Measurements from ENCODE around the gene TMX4.

TMX4 gene

GRCh38 chr20:8019246-8019997, at the start of gene TMX4:
TSS of gene TMX4 (minus strand) at chr20:8019761. CDS start at chr20:8019613, 148 bp downstream.
- H3K4me3 ChIP-seq: peak within 1 kb of the TSS; percentile 63
- H3K27me3 ChIP-seq (ENCODE audit: low read depth): no peaks in the 10 kb centered on the region
- peak; percentile 92 to 99 for DNase-seq (ENCODE audit: low spot score in 2 of 2)
- H3K36me3 ChIP-seq (replicated peaks): no peaks in the 10 kb centered on the region
- in situ Hi-C loops (cut with MboI; ENCODE audit: low sequenced_read_pairs): no loop called here
- H3K4me1 ChIP-seq: peaks cover 15% of the 10 kb centered on the region
- no peaks in the 10 kb centered on the region for H3K9me3 ChIP-seq

GRCh38 chr20:8067082-8067481, 47.5 kb upstream of the TMX4 start:
- in situ Hi-C loops (cut with MboI; ENCODE audit: low sequenced_read_pairs): no loop called here
- no peaks in the 10 kb centered on the region for H3K4me1 ChIP-seq
- no peaks in the 10 kb centered on the region for H3K36me3 ChIP-seq (replicated peaks)
- no peaks in the 10 kb centered on the region for H3K27me3 ChIP-seq (ENCODE audit: low read depth)
- H3K9me3 ChIP-seq: no peaks in the 10 kb centered on the region
- no peak for DNase-seq (ENCODE audit: low spot score in 2 of 2)
- no peak overlapping the region for H3K4me3 ChIP-seq

- Histone ChIP-seq H3K9me3 (no peaks in the 10 kb centered on the region), H3K27me3 (ENCODE audit: low read depth) (no peaks in the 10 kb centered on the region), H3K4me3 (no peak overlapping the region), H3K4me1 (no peaks in the 10 kb centered on the region), H3K36me3 (replicated peaks) (no peaks in the 10 kb centered on the region)
- no peak for DNase-seq (ENCODE audit: low spot score in 2 of 2)
- in situ Hi-C loops (cut with MboI; ENCODE audit: low sequenced_read_pairs): no loop called here
These were observed 47.1 kb upstream of the TMX4 start for GRCh38 chr20:8066662-8067061.

DNA sequence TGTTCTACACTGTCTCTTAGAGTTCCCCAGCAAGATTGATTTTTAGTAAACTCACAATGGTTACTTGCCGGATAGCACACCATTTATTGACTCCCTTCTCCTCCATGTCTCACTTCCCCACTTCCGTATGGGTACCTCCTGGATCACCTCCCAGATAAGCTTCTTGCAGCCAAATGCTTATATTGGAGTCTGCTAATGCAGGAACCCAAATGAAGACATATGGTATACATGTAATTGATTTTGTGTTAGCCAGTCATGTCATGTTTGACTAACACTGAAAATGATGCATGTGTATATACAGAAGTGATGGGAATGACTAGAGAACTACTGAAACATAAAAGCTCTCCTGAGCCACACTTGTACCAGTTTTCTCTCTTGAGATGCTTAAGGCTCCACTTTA, 46.1 kb upstream of the TMX4 start:
- H3K27me3 ChIP-seq (ENCODE audit: low read depth): no peaks in the 10 kb centered on the region
- H3K36me3 ChIP-seq (replicated peaks): no peaks in the 10 kb centered on the region
- no peaks in the 10 kb centered on the region for H3K9me3 ChIP-seq
- no peaks in the 10 kb centered on the region for H3K4me1 ChIP-seq
- no peak overlapping the region for H3K4me3 ChIP-seq
- DNase-seq (ENCODE audit: low spot score in 2 of 2): no peak
- in situ Hi-C loops (cut with MboI; ENCODE audit: low sequenced_read_pairs): no loop called here

DNA sequence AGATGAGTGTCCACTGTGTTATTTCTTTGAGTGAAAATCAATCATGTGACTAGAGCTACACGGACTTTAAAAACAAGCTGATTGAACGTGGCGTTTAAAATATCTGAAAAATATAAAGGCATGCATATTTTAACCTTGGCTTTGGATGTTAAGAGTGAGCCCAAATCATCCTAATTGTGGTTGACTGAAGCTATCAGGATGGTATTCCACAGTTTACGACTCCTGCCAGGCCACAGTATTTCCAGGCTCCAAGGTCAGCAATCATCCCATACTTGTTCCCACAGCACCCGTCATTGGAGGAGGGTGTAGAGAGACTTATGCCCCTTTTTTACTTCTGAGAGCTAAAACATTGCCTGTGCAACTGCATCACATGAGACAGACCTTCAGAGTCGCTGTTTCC, 43.2 kb upstream of the TMX4 start:
- Histone ChIP-seq H3K4me1 (no peaks in the 10 kb centered on the region), H3K9me3 (no peaks in the 10 kb centered on the region), H3K4me3 (no peak overlapping the region), H3K27me3 (ENCODE audit: low read depth) (no peaks in the 10 kb centered on the region), H3K36me3 (replicated peaks) (no peaks in the 10 kb centered on the region)
- in situ Hi-C loops (cut with MboI; ENCODE audit: low sequenced_read_pairs): no loop called here
- no peak for DNase-seq (ENCODE audit: low spot score in 2 of 2)

- no peaks in the 10 kb centered on the region for H3K4me1 ChIP-seq
- H3K9me3 ChIP-seq: no peaks in the 10 kb centered on the region
- DNase-seq (ENCODE audit: low spot score in 2 of 2): no peak
- H3K4me3 ChIP-seq: no peak overlapping the region
- no peaks in the 10 kb centered on the region for H3K27me3 ChIP-seq (ENCODE audit: low read depth)
- in situ Hi-C loops (cut with MboI; ENCODE audit: low sequenced_read_pairs): no loop called here
- no peaks in the 10 kb centered on the region for H3K36me3 ChIP-seq (replicated peaks)
These were observed 42.4 kb upstream of the TMX4 start for GRCh38 chr20:8061861-8062518.

DNA sequence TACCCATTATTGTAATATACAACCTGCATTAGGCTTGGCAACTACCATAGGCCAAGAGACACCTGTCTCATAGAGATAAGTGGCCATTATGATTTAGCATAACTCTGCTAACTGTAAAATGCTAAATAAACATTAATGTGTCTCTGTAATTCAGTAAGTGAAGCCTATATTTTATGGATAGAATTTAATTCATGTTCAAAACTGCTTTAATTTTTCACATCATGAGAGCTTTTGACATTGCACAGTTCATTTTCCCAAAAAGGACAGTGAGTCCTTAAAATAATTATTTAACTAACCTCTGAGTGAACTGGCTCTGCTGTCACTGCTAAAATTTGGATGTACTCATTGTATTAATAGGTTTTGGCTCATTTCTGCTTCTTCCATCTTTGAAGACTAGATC, 41.4 kb upstream of the TMX4 start:
- H3K4me1 ChIP-seq: no peaks in the 10 kb centered on the region
- no peak for DNase-seq (ENCODE audit: low spot score in 2 of 2)
- in situ Hi-C loops (cut with MboI; ENCODE audit: low sequenced_read_pairs): no loop called here
- no peaks in the 10 kb centered on the region for H3K27me3 ChIP-seq (ENCODE audit: low read depth)
- no peak overlapping the region for H3K4me3 ChIP-seq
- H3K9me3 ChIP-seq: no peaks in the 10 kb centered on the region
- H3K36me3 ChIP-seq (replicated peaks): no peaks in the 10 kb centered on the region

- in situ Hi-C loops (cut with MboI; ENCODE audit: low sequenced_read_pairs): no loop called here
These were observed 38.3 kb upstream of the TMX4 start for GRCh38 chr20:8057871-8058270.

GRCh38 chr20:8055096-8055495, 35.5 kb upstream of the TMX4 start:
- Histone ChIP-seq H3K4me3 (no peak overlapping the region), H3K9me3 (no peaks in the 10 kb centered on the region), H3K4me1 (no peaks in the 10 kb centered on the region), H3K27me3 (ENCODE audit: low read depth) (no peaks in the 10 kb centered on the region), H3K36me3 (replicated peaks) (no peaks in the 10 kb centered on the region)
- in situ Hi-C loops (cut with MboI; ENCODE audit: low sequenced_read_pairs): no loop called here
- no peak for DNase-seq (ENCODE audit: low spot score in 2 of 2)

More at GRCh38 chr20:8057871-8058270, 38.3 kb upstream of the TMX4 start:
- Histone ChIP-seq H3K4me3 (no peak overlapping the region), H3K36me3 (replicated peaks) (no peaks in the 10 kb centered on the region), H3K4me1 (no peaks in the 10 kb centered on the region), H3K9me3 (no peaks in the 10 kb centered on the region), H3K27me3 (ENCODE audit: low read depth) (no peaks in the 10 kb centered on the region)
- DNase-seq (ENCODE audit: low spot score in 2 of 2): no peak

DNA sequence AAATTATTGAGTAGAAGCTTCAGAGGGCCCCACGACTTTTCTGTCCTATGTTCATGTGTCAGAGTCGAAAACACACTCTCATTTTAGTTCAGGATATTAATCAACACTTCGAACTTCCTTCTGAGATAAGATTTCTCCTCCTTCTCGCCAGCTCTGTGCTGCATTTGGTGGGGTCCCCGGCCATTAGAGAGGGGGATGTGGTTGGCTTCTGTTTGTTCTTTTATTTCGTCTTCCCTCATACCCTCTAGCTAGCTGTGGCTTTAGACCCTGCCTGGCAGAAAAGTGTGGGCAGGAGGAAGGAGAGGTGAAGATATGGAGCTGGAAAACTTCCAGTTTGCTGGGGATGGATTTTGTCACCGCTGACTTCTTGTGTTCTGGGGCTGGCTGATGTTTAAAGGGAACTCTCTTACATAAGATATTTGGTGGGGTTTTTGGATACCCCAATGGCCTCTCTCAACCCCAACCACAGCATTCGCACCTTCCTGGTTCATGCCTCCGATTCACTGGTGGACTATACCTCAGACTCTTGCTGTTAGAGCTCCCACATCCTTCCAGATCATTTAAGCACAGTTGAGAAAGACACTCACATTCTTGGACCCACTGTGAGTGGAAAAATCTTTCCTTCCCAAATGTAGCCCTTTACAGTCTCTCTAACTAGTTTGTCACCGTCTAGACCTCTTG, 30.7 kb upstream of the TMX4 start:
- Histone ChIP-seq H3K36me3 (replicated peaks) (no peaks in the 10 kb centered on the region), H3K9me3 (no peaks in the 10 kb centered on the region), H3K4me3 (no peak overlapping the region), H3K4me1 (no peaks in the 10 kb centered on the region; the same call in 1 of the 2 replicates), H3K27me3 (ENCODE audit: low read depth) (no peaks in the 10 kb centered on the region)
- in situ Hi-C loops (cut with MboI; ENCODE audit: low sequenced_read_pairs): no loop called here
- DNase-seq (ENCODE audit: low spot score in 2 of 2): no peak

GRCh38 chr20:8049310-8049709, 29.7 kb upstream of the TMX4 start:
- H3K27me3 ChIP-seq (ENCODE audit: low read depth): no peaks in the 10 kb centered on the region
- DNase-seq (ENCODE audit: low spot score in 2 of 2): no peak
- no peaks in the 10 kb centered on the region for H3K9me3 ChIP-seq
- in situ Hi-C loops (cut with MboI; ENCODE audit: low sequenced_read_pairs): loop anchor here (10.0 to 25.0 kb wide), 2 partner anchors 338 to 665 kb away; no protein-coding TSS in a partner anchor
- no peaks in the 10 kb centered on the region for H3K36me3 ChIP-seq (replicated peaks)
- H3K4me3 ChIP-seq: no peak overlapping the region
- no peaks in the 10 kb centered on the region; the same call in 1 of the 2 replicates for H3K4me1 ChIP-seq

DNA sequence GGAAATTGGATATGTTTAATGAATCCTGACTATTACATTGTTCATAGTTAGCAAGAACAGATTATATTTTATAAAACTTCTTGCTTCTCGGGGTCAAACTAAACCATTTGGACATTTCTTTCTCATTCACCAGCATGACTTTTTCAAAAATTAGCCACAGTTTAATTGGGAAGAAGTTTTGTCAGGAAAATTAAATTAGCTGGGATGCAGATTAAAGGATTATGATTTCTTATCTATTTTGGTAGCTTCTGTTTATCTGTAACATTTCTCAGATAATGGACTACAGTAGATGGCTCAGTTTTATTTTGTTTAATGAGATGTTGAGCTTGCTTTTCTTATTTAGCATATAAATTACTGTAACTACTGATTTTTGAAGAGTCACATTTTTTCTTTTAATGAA, 26.4 kb upstream of the TMX4 start:
- H3K36me3 ChIP-seq (replicated peaks): no peaks in the 10 kb centered on the region
- peaks cover 2% of the 10 kb centered on the region; the same call in 1 of the 2 replicates for H3K27me3 ChIP-seq (ENCODE audit: low read depth)
- DNase-seq (ENCODE audit: low spot score in 2 of 2): no peak
- no peaks in the 10 kb centered on the region for H3K9me3 ChIP-seq
- in situ Hi-C loops (cut with MboI; ENCODE audit: low sequenced_read_pairs): loop anchor here (10.0 to 25.0 kb wide), 2 partner anchors 341 to 669 kb away; no protein-coding TSS in a partner anchor
- H3K4me3 ChIP-seq: no peak overlapping the region
- H3K4me1 ChIP-seq: no peaks in the 10 kb centered on the region; the same call in 1 of the 2 replicates

DNA sequence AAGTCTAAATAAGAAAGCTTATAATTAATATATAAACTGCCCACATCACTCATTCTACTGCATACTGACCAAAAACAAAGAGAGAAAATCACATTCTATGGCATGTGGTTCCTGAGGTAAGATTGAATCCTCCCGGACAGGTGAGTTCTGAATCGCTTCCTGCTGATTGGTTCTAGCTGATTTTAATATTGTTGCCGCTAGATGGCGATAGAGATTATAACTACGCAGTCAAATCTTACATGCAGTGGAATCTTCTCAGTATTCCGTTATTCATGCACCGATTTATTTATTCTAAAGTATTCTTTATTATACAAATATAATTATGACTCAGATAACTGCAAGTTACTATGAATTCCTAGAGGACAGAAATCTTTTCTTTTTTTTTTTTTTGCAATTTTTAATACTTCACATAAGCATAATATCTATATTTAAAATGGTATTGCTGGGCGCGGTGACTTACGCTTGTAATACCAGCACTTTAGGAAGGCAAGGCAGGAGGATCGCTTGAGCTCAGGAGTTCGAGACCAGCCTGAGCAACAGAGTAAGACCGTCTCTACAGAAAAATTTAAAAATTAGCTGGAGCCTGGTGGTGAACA, 24.2 kb upstream of the TMX4 start:
- H3K36me3 ChIP-seq (replicated peaks): no peaks in the 10 kb centered on the region
- in situ Hi-C loops (cut with MboI; ENCODE audit: low sequenced_read_pairs): loop anchor here (10.0 to 25.0 kb wide), 2 partner anchors 344 to 671 kb away; no protein-coding TSS in a partner anchor

More for the DNA sequence above, 24.2 kb upstream of the TMX4 start:
- DNase-seq (ENCODE audit: low spot score in 2 of 2): peak; percentile 43 to 69
- H3K4me3 ChIP-seq: no peak overlapping the region
- H3K4me1 ChIP-seq: peaks cover 3% of the 10 kb centered on the region
- H3K9me3 ChIP-seq: no peaks in the 10 kb centered on the region
- H3K27me3 ChIP-seq (ENCODE audit: low read depth): peaks cover 2% of the 10 kb centered on the region; the same call in 1 of the 2 replicates

Data from HAP-1 (cell line).